NCI-H1417 (cell line): ENCODE measurements around the gene REV1.
"Not testable (repeated sequence)": the region's sequence is repeated elsewhere in the genome, so short reads cannot be mapped to it uniquely, and the experiment has no call there.

Source experiments
- DNase-seq, 3 experiments: peaks; one replicate each; lab custom pipeline; 2025; lab: John Stamatoyannopoulos, UW

Gene REV1

DNA sequence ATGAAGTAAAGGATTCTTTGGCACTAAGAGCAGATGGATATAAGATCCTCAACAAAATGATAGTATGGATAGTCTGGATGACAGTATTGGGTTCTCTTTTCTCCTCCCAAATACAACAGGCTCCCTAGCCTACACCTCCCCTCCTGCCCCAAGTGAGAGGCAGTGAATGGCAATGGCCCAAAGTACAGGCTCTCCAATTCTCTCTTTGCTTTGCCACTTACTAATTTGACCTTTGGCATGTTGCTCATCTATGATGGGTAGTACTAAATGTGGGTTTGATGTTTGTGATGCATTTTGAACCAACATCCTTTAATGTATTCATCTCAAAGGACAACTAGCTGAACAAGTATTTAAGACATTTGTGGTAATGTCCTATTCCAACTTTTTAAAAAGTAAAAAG lies 86.7 kb downstream of the REV1 start:
- DNase-seq: no peak

DNA sequence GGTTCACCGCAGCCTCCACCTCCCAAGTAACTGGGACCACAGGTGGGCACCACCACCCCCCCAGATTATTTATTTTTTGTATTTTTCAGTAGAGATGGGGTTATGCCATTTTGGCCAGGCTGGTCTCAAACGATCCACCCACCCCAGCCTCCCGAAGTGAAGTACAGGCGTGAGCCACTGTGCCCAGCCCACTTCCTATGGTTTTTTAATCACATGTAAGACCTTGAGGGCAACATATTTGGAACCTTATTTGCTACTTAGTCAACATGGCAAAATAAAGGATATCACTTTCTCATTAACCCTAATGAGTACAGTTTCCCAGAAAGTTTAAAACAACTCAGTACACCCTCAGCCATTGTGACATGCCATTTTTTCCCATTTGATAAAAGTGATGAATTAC lies 88.0 kb downstream of the REV1 start:
- no peak for DNase-seq

GRCh38 chr2:99399795-99400194 lies 90.0 kb downstream of the REV1 start:
- no peak for DNase-seq

DNA sequence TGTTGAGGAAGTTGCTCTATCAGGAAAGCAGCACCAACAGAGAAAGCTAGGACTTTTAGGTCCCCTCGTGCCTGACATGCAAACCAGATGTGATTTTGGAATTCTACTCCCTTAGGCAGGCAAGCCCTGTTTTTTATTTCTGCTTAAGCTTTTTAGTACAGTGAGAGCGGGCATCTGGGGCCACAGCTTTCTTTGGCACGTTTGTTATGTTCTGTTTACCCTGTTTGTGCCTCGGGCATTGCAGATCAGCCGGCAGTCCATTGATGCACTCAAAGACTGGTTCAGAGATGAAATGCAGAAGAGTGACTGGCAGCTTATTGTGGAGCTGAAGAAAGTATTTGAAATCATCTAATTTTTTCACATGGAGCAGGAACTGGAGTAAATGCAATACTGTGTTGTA lies 90.8 kb downstream of the REV1 start:
- DNase-seq: peak in 1 of 3 experiments; percentile 31

- DNase-seq: no peak
Observed at GRCh38 chr2:99398303-99398702, 91.5 kb downstream of the REV1 start.

DNA sequence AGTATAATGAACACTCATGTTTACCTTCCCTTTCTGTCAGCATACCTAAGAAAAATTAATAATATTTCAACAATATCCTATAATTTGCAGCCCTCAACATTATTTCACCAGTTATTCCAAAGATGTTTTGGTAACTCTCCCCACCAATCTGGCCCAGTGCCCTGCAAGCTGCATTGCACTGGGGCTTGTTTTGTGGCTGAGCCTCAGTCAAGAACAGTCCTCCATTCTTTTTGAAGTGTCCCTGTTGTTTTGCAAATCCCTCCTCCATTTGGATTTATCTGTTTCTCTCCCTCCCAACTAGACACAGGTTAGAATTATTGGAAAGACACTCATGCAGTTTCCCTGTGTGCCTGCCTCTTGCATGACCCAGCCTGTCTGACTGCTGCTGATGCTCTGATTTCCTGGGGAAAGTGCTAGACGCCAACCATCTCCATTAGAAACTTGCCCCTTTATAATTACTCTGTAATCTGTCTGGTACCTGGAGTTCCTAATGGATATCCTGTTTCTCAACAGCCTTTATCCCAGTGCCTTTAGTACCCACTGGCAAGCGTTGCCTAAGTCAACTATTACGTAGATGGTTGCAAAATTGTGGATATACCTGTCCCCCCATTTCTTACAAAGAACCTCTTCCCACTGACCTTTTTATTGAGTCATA lies 92.4 kb downstream of the REV1 start:
- peak in 1 of 3 experiments; percentile 26 for DNase-seq

DNA sequence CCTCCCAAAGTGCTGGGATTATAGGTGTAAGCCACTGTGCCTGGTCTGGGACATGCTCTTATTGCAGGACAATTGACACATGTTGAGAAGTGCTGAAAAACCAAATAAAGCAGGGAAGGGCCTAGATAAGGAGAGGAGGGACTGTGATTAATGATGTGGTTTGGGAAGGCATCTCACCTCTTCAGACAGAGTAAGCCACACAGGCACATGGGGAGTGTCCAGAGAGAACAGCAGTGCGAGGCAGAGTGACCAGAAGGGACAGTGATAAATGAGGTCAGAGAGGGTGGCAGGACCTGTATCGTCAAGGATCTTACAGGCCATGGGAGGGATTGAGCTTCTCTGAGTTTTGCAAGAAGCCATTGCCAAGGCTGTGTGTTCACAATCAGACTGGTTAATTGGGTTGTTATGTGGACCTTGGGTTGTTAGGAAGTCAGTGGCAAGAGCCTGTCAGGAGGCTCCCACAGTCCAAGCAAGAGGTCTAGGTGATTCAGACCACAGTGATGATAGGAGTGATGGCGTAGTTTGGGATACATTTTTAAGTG lies 94.2 kb downstream of the REV1 start:
- no peak for DNase-seq

DNA sequence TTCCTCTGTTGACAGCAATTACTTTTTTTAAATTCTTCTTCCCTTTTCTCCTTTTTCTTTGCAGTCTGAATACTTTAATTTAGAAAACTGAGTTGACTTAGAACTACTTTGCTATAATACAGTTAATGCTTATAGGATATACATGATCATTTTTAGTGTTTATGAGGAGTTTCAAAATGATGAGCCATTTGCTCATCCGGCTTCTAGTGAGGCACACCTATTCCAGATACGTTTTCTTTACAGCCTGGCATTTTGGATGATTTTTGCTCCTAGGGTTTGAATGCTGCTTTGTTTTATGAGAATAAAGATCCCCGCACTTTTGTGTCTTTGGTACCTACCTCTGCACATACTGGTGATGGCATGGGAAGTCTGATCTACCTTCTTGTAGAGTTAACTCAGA lies 99.9 kb downstream of the REV1 start:
- no peak for DNase-seq

DNA sequence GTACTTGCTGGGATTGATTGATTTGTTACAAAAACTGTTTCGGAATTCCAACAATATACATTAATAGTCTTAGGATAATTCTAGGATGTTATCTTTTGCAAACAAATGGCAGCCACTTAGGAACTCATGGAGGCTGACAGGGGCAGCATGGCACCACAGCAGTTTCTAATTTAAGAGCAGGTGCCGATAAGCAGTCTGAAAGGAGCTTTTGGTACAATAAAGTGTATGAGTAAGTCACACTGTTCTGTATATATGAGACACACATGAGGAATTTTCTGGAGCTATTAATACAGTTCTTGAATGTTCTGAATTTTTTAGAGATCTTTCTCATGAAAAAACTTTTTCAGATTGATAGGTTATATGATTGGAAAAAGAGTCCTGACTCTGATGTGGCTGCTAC lies 100.4 kb downstream of the REV1 start:
- no peak for DNase-seq

DNA sequence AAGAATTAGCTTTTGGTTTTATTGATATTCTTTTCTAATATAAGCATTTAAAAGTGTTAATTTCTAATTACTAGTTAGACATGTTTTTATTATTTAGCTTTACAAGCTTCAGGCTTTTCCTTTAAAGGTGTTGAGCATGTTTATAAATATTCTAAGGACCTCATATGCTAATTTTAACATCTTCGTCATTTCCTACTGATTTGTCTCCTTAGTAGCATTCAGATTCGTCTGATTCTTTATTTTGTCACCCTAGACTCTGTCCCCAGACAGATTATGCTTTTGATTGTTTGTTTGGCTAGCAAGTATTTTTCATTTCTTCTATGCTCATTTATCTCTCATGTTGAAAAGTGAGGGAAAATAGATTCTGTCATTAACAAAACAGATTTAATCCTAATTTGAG lies 100.9 kb downstream of the REV1 start:
- no peak for DNase-seq

GRCh38 chr2:99386011-99386410 lies 103.8 kb downstream of the REV1 start:
- DNase-seq: no peak

- DNase-seq: no peak
Observed at GRCh38 chr2:99382143-99382542, 107.7 kb downstream of the REV1 start.

- DNase-seq: no peak
Observed at GRCh38 chr2:99380376-99381010, 109.3 kb downstream of the REV1 start.

- no peak for DNase-seq
Observed at GRCh38 chr2:99377879-99378278, 111.9 kb downstream of the REV1 start.

DNA sequence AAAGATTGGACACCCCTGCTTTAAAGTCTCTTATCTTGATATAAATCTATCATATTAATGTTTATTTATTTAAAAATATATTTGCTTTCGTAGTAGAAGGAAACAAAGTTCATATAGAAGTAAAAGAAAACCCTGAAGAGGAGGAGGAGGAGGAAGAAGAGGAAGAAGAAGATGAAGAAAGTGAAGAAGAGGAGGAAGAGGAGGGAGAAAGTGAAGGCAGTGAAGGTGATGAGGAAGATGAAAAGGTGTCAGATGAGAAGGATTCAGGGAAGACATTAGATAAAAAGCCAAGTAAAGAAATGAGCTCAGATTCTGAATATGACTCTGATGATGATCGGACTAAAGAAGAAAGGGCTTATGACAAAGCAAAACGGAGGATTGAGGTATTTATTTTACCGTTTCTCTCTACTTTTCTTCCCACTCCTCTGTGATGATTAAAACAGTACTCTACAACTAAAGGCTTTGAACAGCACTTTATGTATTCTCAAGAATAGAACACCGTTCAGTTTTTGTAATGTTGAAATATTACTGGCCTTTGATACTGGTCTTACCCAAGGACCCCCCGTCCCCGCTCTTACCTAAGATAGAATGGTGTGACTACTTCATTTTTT lies 113.5 kb downstream of the REV1 start:
- DNase-seq: no peak

- DNase-seq: no peak
Observed at GRCh38 chr2:99374747-99375146, 115.1 kb downstream of the REV1 start.

DNA sequence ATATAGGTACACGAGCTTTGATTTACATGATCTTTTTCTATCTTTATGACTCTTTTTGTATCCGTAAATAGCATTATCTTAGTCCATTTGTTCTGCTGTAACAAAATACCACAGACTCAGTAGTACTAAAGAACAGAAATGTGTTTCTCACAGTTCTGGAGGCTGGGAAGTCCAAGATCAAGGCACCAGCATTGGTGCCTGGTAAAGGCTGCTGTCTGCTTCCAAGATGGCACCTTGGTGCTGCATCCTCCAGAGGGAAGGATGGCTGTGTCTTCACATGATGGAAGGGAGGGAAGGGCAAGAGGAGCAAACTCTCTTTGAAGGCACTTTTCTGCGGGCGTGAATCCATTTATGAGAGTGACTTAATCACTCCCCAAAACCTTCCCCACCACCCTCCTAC lies 116.7 kb downstream of the REV1 start:
- no peak for DNase-seq

DNA sequence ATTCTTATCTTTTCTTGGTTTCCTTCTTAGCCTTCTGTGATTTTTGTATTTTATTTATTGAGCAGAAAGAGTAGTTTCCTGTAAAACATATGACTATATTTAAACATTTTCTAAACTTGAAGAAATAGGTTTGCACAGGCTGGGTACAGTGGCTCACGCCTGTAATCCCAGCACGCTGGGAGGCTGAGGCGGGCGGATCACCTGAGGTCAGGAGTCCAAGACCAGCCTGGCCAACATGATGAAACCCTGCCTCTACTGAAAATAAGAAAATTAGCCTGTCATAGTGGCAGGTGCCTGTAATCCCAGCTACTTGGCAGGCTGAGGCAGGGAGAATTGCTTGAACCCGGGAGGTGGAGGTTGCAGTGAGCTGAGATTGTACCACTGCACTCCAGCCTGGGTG lies 121.0 kb downstream of the REV1 start:
- not testable (repeated sequence) for DNase-seq

- DNase-seq: no peak
Observed at GRCh38 chr2:99365661-99366060, 124.2 kb downstream of the REV1 start.

DNA sequence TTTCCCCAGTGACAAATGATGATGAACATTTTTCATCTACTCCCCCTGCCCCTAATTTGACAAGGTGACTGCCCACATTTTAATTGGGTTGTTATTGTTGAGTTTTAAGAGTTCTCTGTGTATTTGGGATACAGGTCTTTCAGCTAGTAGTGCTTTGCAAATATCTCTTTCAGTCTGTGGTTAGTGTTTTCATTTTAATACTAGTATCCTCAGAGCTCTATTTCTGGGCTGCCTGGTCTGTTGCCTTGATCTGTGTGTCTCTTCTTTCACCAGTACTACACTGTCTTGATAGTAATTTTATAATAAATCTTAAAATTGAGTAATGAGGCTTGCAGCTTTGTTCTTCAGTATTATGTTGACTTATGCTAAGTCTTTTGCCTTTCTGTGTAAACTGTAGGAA lies 133.0 kb downstream of the REV1 start:
- DNase-seq: no peak

DNA sequence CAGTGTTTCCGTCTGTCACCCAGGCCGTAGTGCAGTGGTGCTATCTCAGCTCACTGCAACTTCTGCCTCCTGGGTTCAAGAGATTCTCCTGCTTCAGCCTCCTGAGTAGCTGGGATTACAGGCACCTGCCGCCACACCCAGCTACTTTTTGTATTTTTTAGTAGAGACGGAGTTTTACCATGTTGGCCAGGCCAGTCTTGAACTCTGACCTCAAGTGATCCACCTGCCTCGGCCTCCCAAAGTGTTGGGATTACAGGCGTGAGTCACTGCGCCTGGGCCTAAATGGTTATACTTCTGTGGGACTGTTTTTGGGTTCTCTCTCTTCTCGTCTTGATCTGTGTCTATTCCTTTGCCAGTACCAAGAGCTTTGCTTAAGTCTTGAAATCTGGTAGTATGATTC lies 135.0 kb downstream of the REV1 start:
- not testable (repeated sequence) for DNase-seq

- no peak for DNase-seq
Observed at GRCh38 chr2:99354070-99354469, 135.7 kb downstream of the REV1 start.
